Keratinocyte (primary cell): ENCODE data around the gene GDPD4.

Experiments used
- EZH2 ChIP-seq: IDR thresholded peaks from one replicate; pipeline ENCODE4 v1.6.1; 2012; ENCODE audit warnings: inconsistent platforms, mild to moderate bottlenecking, low read length, moderate library complexity
- TF ChIP-seq, protein P1 (sequence below), 3 experiments: IDR thresholded peaks in 1 of 3; conservative IDR thresholded peaks in 1 of 3; optimal IDR thresholded peaks in 1 of 3; 2 replicates in 2 of 3; 3 replicates in 1 of 3; pipeline versions ENCODE3 to v1.5.1; 2011; ENCODE audit warnings: low read length in 3 of 3, mild to moderate bottlenecking in 3 of 3, moderate library complexity in 2 of 3, control low read depth in 1 of 3, inconsistent platforms in 1 of 3; ENCODE audit not compliant: insufficient read depth in 2 of 3; ENCODE audit errors: extremely low read depth in 1 of 3

DNA sequence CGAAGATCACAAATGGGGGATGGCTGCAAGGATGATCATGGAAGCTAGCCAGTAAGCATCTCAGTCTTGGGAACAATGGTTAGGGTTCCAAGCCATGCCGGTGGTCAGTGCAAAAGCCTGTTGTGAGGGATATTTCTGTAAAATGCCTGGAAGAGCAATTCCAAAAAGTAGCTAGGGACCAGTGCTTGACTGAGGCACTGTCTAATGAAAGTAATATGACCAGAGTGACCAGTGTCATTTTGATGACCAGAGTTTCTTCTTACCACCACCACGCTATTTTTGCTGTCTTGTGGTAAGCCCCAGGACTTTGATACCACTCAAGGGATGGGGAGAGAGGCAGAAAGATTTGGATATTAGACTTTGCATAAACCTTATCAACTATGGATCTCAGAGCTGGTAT lies 18.4 kb downstream of the GDPD4 start:
- TF ChIP-seq, protein P1, sequence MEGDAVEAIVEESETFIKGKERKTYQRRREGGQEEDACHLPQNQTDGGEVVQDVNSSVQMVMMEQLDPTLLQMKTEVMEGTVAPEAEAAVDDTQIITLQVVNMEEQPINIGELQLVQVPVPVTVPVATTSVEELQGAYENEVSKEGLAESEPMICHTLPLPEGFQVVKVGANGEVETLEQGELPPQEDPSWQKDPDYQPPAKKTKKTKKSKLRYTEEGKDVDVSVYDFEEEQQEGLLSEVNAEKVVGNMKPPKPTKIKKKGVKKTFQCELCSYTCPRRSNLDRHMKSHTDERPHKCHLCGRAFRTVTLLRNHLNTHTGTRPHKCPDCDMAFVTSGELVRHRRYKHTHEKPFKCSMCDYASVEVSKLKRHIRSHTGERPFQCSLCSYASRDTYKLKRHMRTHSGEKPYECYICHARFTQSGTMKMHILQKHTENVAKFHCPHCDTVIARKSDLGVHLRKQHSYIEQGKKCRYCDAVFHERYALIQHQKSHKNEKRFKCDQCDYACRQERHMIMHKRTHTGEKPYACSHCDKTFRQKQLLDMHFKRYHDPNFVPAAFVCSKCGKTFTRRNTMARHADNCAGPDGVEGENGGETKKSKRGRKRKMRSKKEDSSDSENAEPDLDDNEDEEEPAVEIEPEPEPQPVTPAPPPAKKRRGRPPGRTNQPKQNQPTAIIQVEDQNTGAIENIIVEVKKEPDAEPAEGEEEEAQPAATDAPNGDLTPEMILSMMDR (optimal IDR thresholded peaks at IDR 0.05 in 1 of 3, IDR thresholded peaks at IDR 0.05 in 1 of 3, conservative IDR thresholded peaks at IDR 0.05 in 1 of 3; ENCODE audit: extremely low read depth in 1 of 3, insufficient read depth in 2 of 3, low read length in 3 of 3) = no peak
- TF ChIP-seq EZH2 = no peak
